A673 (cell line): ENCODE data around the gene ALKBH4. TPM values are rescaled to one million over a fixed set of nuclear protein-coding genes. Genes with fewer than 3 reads are reported as not detected.

Experiments used
- BruUV-seq: library from RNA; stranded (reverse); fragments of 400-500 nt; replicated peaks from 2 replicates; lab custom pipeline; 2021; lab: Mats Ljungman, UMichigan
- CTCF ChIA-PET: fragments of 300-600 bp; sonication (Branson Sonifier 250); formaldehyde crosslinking; loops from one replicate; lab custom pipeline; 2022; ENCODE audit warnings: antibody characterized with exemption; lab: Charles Lee
- POLR2A ChIA-PET: fragments of 300-600 bp; sonication (Branson Sonifier 250); formaldehyde crosslinking; loops from one replicate; lab custom pipeline; 2022; ENCODE audit warnings: antibody characterized with exemption; ENCODE audit not compliant: low non-redundant PET; lab: Charles Lee
- DNase-seq: peaks from one replicate; pipeline ENCODE4 v3.0.0-alpha.2; 2015; ENCODE audit warnings: low spot score
- H3K27ac ChIP-seq: fragments of 200-600 bp; sonication (generic); 2 replicates; pipeline ENCODE4 v1.5.1; 2016; ENCODE audit warnings: mixed run types, low read depth, mild to moderate bottlenecking, mixed read lengths, antibody characterized with exemption, low read length; ENCODE audit not compliant: poor library complexity, severe bottlenecking
- H3K27me3 ChIP-seq: fragments of 200-600 bp; sonication (generic); replicated peaks from 2 replicates; pipeline ENCODE4 v1.6.1; 2017; ENCODE audit warnings: mixed run types, low read depth, mild to moderate bottlenecking, mixed read lengths, antibody characterized with exemption, low read length; ENCODE audit not compliant: insufficient read depth, poor library complexity
- H3K36me3 ChIP-seq: fragments of 200-600 bp; sonication (generic); 2 replicates; pipeline ENCODE4 v1.6.1; 2016; ENCODE audit warnings: mixed run types, mild to moderate bottlenecking, mixed read lengths, antibody characterized with exemption, low read length; ENCODE audit not compliant: insufficient read depth, poor library complexity, severe bottlenecking
- H3K4me1 ChIP-seq: fragments of 200-600 bp; sonication (generic); 2 replicates; pipeline ENCODE4 v1.6.1; 2017; ENCODE audit warnings: mixed run types, mild to moderate bottlenecking, mixed read lengths, antibody characterized with exemption, low read length; ENCODE audit not compliant: insufficient read depth, poor library complexity, severe bottlenecking
- H3K4me3 ChIP-seq: fragments of 200-600 bp; sonication (generic); 2 replicates; pipeline ENCODE4 v1.5.1; 2016; ENCODE audit warnings: low read depth, mixed run types, mild to moderate bottlenecking, mixed read lengths, low read length; ENCODE audit not compliant: poor library complexity, severe bottlenecking
- H3K9me3 ChIP-seq: fragments of 200-600 bp; sonication (generic); 2 replicates; pipeline ENCODE4 v1.6.1; 2016; ENCODE audit warnings: mixed run types, low read depth, mild to moderate bottlenecking, mixed read lengths, antibody characterized with exemption, low read length; ENCODE audit not compliant: poor library complexity, severe bottlenecking
- EZH2 ChIP-seq: fragments of 200-600 bp; sonication (generic); IDR thresholded peaks from 2 replicates; pipeline ENCODE4 v1.6.1; 2017; ENCODE audit warnings: borderline replicate concordance, low read depth, mild to moderate bottlenecking, mixed read lengths, antibody characterized with exemption, low read length; ENCODE audit not compliant: poor library complexity, severe bottlenecking
- intact Hi-C: fragments of 100-400 bp; cut with micrococcal nuclease; formaldehyde crosslinking; loops from one replicate; pipeline ENCODE4 v1.10.0; 2022; ENCODE audit not compliant: unreplicated experiment
- total RNA-seq: library from RNA; stranded (reverse); gene quantifications from 2 replicates; pipeline ENCODE4 v1.2.3, GENCODE V29; 2021
- TF ChIP-seq, protein P1 (sequence below): fragments of 300-800, 200-600 bp; sonication (generic); conservative IDR thresholded peaks from 2 replicates; pipeline ENCODE4 v1.5.1; 2017; ENCODE audit warnings: low read depth, mild to moderate bottlenecking, antibody characterized with exemption, low read length, moderate library complexity, mixed read lengths

ALKBH4 gene
- total RNA-seq, 1 experiment from 2014 or later: 17.0 TPM

DNA sequence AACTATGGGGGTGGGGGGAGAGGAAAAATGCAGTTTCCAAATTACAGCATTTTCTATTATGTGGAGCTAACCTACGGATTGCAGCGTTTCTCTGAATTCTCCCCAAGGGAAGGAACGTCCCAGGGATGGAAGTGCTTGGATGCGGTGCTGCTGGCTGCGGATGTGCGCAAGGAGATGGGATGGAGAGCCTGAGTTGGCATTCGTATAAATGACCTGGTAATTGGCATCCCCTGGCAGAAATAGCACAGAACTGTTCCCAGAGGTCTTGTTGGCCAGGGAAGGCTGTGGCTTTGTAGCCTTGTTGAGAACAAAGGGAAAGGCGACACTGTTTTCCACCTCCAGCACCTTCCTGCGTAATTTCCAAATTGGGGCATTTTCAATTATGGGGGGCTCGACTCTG is 28.5 kb downstream of the ALKBH4 start:
- intact Hi-C loops: no loop called here
- H3K36me3 ChIP-seq: no peaks in the 10 kb centered on the region
- H3K27me3 ChIP-seq: no peaks in the 10 kb centered on the region
- TF ChIP-seq, protein P1, sequence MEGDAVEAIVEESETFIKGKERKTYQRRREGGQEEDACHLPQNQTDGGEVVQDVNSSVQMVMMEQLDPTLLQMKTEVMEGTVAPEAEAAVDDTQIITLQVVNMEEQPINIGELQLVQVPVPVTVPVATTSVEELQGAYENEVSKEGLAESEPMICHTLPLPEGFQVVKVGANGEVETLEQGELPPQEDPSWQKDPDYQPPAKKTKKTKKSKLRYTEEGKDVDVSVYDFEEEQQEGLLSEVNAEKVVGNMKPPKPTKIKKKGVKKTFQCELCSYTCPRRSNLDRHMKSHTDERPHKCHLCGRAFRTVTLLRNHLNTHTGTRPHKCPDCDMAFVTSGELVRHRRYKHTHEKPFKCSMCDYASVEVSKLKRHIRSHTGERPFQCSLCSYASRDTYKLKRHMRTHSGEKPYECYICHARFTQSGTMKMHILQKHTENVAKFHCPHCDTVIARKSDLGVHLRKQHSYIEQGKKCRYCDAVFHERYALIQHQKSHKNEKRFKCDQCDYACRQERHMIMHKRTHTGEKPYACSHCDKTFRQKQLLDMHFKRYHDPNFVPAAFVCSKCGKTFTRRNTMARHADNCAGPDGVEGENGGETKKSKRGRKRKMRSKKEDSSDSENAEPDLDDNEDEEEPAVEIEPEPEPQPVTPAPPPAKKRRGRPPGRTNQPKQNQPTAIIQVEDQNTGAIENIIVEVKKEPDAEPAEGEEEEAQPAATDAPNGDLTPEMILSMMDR: no peak
- TF ChIP-seq EZH2: no peak
- TSS peak; percentile 21 for BruUV-seq
- no peak for DNase-seq
- CTCF ChIA-PET: no interaction called here
- H3K4me1 ChIP-seq: peaks cover 30% of the 10 kb centered on the region
- POLR2A ChIA-PET: interaction anchor here (0.6 kb wide), 1 partner anchor 616 kb away, joined by 3 read pairs; no protein-coding TSS in a partner anchor
- H3K9me3 ChIP-seq: no peaks in the 10 kb centered on the region
- no peak overlapping the region for H3K4me3 ChIP-seq
- H3K27ac ChIP-seq: no peak overlapping the region

- TF ChIP-seq EZH2: no peak
- TF ChIP-seq, protein P1: no peak
- intact Hi-C loops: no loop called here
- peak overlapping the region; percentile 85 for H3K4me3 ChIP-seq
- POLR2A ChIA-PET: no interaction called here
- H3K27ac ChIP-seq: peak overlapping the region; percentile 62
- H3K36me3 ChIP-seq: no peaks in the 10 kb centered on the region
- H3K27me3 ChIP-seq: no peaks in the 10 kb centered on the region
- CTCF ChIA-PET: interaction anchor here (0.6 kb wide), 1 partner anchor 154 kb away, joined by 5 read pairs; no protein-coding TSS in a partner anchor
- H3K9me3 ChIP-seq: no peaks in the 10 kb centered on the region
- no peak for DNase-seq
- peaks cover 33% of the 10 kb centered on the region for H3K4me1 ChIP-seq
- TSS peak; percentile 48 for BruUV-seq
Measured at GRCh38 chr7:102434039-102434486, 30.6 kb downstream of the ALKBH4 start.

GRCh38 chr7:102433219-102434038 is 31.2 kb downstream of the ALKBH4 start, which contains the start of gene ORAI2:
Gene ORAI2 (plus strand): TSS chr7:102433575. CDS start chr7:102438957, 5,382 bp downstream.
- TF ChIP-seq, protein P1: no peak
- no peak for TF ChIP-seq EZH2
- peaks cover 33% of the 10 kb centered on the region for H3K4me1 ChIP-seq
- H3K36me3 ChIP-seq: no peaks in the 10 kb centered on the region
- H3K27me3 ChIP-seq: no peaks in the 10 kb centered on the region
- no TSS peak for BruUV-seq
- peak; percentile 83 for DNase-seq
- intact Hi-C loops: no loop called here
- no peaks in the 10 kb centered on the region for H3K9me3 ChIP-seq
- H3K27ac ChIP-seq: peak within 1 kb of the TSS; percentile 65
- peak within 1 kb of the TSS; percentile 85 for H3K4me3 ChIP-seq
- POLR2A ChIA-PET: interaction anchor here (0.7 kb wide), 1 partner anchor 33 kb away, joined by 3 read pairs; no protein-coding TSS in a partner anchor
- CTCF ChIA-PET: interaction anchor here (0.6 kb wide), 1 partner anchor 154 kb away, joined by 5 read pairs; no protein-coding TSS in a partner anchor
